ENCODE results near the gene PACSIN2.
"Not testable (repeated sequence)": the region's sequence is repeated elsewhere in the genome, so short reads cannot be mapped to it uniquely, and the experiment has no call there.

PACSIN2 gene

GRCh38 chr22:42943981-42944380 lies 71.0 kb downstream of the PACSIN2 start:
- DNase-seq = no peak

- no peak for DNase-seq
These were observed 72.6 kb downstream of the PACSIN2 start for GRCh38 chr22:42942351-42942750.

- DNase-seq = peak in 2 of 3 donors; percentile 49 to 54
These were observed 74.9 kb downstream of the PACSIN2 start for GRCh38 chr22:42939941-42940653.

GRCh38 chr22:42939451-42939881 lies 75.5 kb downstream of the PACSIN2 start:
- DNase-seq = no peak

GRCh38 chr22:42938976-42939375 lies 76.0 kb downstream of the PACSIN2 start:
- no peak for DNase-seq

- DNase-seq = no peak
These were observed 76.5 kb downstream of the PACSIN2 start for GRCh38 chr22:42938449-42938848.

- peak; percentile 88 to 92 (median 90) for DNase-seq
These were observed 77.6 kb downstream of the PACSIN2 start for GRCh38 chr22:42937164-42937843.

GRCh38 chr22:42936680-42937079 lies 78.3 kb downstream of the PACSIN2 start:
- DNase-seq = not testable (repeated sequence)

- no peak for DNase-seq
These were observed 80.6 kb downstream of the PACSIN2 start for GRCh38 chr22:42934338-42934737.

- peak; percentile 84 to 93 (median 90) for DNase-seq
These were observed 81.4 kb downstream of the PACSIN2 start for GRCh38 chr22:42933485-42934091.

GRCh38 chr22:42932857-42933484 lies 82.0 kb downstream of the PACSIN2 start:
- no peak for DNase-seq

- no peak for DNase-seq
These were observed 82.8 kb downstream of the PACSIN2 start for GRCh38 chr22:42932197-42932519.

GRCh38 chr22:42931421-42932196 lies 83.3 kb downstream of the PACSIN2 start:
- DNase-seq = peak; percentile 85 to 95 (median 92)

GRCh38 chr22:42930810-42931420 lies 84.0 kb downstream of the PACSIN2 start:
- peak; percentile 72 to 83 (median 76) for DNase-seq

- no peak for DNase-seq
These were observed 85.2 kb downstream of the PACSIN2 start for GRCh38 chr22:42929838-42930155.

GRCh38 chr22:42928969-42929837 lies 85.7 kb downstream of the PACSIN2 start:
- DNase-seq = peak; percentile 80 to 88 (median 88)

GRCh38 chr22:42927966-42928365 lies 87.0 kb downstream of the PACSIN2 start:
- no peak for DNase-seq

- no peak for DNase-seq
These were observed 88.2 kb downstream of the PACSIN2 start for GRCh38 chr22:42926768-42927167.

- DNase-seq = no peak
These were observed 88.8 kb downstream of the PACSIN2 start for GRCh38 chr22:42926104-42926503.

- DNase-seq = no peak
These were observed 89.4 kb downstream of the PACSIN2 start for GRCh38 chr22:42925598-42925997.

GRCh38 chr22:42925031-42925430 lies 89.9 kb downstream of the PACSIN2 start:
- DNase-seq = not testable (repeated sequence)
